ENCODE results near the gene SHISAL2B.

DNA sequence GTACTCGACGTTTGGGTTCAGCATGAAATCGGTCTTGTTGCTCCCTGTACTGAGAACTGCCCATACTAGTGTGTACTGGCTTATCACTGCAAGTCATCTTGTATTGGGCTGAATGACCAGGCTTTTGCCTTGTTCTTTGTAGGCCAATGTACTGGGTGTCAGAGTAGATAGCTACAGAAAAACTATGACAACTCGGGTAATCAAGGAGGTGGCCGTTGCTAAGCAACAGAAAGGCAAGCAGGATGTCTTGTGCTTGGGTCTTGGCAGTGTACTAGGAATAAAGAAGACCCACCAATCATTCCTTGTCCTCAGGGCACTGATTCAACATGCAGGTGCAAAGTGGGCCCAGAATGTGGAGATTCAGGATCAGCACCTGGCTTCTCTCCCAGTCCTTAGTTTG is 11.9 kb upstream of the SHISAL2B start:
- TF ChIP-seq EP300 (IDR thresholded peaks at IDR 0.05) (no peak), POLR2AphosphoS5 (IDR thresholded peaks at IDR 0.05) (no peak), POLR2A (IDR thresholded peaks at IDR 0.05) (no peak)
- TF ChIP-seq, protein P1, sequence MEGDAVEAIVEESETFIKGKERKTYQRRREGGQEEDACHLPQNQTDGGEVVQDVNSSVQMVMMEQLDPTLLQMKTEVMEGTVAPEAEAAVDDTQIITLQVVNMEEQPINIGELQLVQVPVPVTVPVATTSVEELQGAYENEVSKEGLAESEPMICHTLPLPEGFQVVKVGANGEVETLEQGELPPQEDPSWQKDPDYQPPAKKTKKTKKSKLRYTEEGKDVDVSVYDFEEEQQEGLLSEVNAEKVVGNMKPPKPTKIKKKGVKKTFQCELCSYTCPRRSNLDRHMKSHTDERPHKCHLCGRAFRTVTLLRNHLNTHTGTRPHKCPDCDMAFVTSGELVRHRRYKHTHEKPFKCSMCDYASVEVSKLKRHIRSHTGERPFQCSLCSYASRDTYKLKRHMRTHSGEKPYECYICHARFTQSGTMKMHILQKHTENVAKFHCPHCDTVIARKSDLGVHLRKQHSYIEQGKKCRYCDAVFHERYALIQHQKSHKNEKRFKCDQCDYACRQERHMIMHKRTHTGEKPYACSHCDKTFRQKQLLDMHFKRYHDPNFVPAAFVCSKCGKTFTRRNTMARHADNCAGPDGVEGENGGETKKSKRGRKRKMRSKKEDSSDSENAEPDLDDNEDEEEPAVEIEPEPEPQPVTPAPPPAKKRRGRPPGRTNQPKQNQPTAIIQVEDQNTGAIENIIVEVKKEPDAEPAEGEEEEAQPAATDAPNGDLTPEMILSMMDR (IDR thresholded peaks at IDR 0.05), result no peak

All from stomach (tissue), 4 donors.